GM12872 (cell line): ENCODE results near the gene TACC3.

Experiments used
- CTCF ChIP-seq: IDR thresholded peaks from 3 replicates; pipeline ENCODE4 v1.5.1; 2011; ENCODE audit warnings: low read depth, mild to moderate bottlenecking, low read length, moderate library complexity; ENCODE audit not compliant: insufficient read depth

The TACC3 gene

DNA sequence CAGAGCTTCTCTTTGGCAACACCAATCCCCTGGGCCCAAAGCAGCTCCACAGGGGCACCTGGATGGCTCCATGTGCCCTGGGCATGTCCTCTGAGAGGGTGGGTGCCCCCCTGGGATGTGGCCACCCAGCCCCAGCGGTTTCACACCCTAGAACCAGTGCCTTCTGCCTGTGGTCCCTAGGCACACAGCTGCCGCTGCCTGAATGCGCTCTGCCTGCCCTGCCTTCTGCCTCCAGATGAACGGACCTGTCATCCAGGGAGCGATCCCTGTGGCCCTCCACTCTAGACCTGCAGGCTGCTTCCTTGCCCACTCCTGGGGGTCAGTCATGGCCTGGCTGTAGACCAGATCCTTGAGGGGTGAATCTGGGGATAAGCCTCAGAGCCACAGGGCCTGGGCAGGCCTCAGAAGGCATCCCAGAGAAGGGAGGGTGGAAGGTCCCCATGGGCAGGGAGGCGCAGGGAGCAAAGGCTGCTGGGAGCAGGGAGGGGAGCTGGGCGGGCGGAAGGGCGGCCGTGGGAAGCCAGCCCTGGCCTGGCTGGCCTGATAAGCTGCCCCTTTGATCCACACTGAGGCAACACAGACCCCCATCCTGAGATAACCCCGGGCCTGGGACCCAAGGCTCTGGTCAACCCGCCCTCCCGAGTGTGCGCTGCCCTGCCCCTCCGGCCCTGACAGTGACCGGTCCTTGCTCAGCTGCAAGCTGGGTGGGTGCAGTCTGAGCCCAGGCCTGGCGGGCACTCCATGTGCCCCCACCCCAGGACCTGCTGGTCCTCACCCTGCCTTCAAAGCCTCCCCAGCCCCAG is 63.7 kb downstream of the TACC3 start:
- no peak for TF ChIP-seq CTCF

DNA sequence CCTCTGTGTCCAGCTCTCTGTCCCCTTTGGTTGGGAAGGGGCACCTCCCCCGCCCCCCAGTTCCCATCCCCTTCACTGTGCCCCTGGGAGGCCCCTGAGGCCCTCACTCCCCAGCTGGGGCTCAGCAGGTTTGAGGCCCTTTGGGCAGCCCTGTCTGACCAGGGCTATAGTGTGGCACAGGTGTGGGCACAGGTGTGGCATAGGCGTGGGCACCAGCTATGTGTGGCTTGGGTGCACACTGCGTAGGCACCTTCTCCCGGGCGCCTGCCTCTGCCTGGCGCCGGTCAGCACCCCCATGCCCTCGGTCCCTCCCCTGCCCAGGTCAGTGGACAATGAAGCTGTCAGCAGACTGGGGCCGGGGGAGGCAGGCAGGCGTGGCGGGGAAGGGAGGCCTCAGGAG is 64.3 kb downstream of the TACC3 start:
- TF ChIP-seq CTCF = no peak

GRCh38 chr4:1786544-1787362 is 65.4 kb downstream of the TACC3 start:
- no peak for TF ChIP-seq CTCF

GRCh38 chr4:1787411-1788077 is 66.2 kb downstream of the TACC3 start:
- no peak for TF ChIP-seq CTCF

DNA sequence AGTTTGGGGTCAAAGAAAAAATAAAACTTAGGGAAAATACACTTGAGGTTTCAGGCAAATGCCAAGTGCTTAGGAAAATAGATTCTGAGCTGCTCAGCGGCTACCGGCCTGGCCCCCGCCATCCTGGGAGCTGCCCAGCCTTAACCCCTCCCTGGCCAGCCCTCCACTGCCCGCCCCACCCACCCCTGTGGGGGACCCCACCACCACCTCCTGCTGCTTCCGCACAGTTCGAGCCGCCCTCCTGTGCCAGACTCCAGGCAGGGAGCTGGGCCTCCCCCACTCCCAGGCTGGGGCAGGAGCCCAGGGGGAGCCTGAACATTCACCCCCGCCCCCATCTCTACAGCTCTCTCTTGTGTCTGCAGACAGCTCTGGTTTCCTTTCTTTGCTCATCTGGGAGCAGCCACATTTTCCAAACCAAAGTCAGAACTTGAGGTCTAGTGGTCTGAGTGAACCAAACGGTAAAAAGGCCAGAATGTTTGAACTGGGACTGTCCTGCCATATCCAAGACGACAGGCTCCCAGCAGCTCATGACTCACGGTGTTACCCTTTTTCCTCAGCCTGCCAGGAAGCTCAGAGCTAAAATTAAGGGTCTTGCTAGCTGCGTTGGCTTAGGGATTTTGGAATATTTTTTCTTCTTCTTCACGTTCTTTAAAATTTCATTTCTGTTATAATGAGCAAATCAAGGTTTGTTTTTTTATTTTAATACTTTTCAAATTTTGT is 67.1 kb downstream of the TACC3 start:
- TF ChIP-seq CTCF = no peak

- no peak for TF ChIP-seq CTCF
Measured at GRCh38 chr4:1789552-1789951, 68.2 kb downstream of the TACC3 start.
